ENCODE measurements around the gene ADK. TPM values are rescaled to one million over a fixed set of nuclear protein-coding genes. Genes with fewer than 3 reads are reported as not detected.
"Not testable (repeated sequence)": the region's sequence is repeated elsewhere in the genome, so short reads cannot be mapped to it uniquely, and the experiment has no call there.

Gene ADK
- total RNA-seq, 1 donor from 2014 or later = 13.1 TPM

DNA sequence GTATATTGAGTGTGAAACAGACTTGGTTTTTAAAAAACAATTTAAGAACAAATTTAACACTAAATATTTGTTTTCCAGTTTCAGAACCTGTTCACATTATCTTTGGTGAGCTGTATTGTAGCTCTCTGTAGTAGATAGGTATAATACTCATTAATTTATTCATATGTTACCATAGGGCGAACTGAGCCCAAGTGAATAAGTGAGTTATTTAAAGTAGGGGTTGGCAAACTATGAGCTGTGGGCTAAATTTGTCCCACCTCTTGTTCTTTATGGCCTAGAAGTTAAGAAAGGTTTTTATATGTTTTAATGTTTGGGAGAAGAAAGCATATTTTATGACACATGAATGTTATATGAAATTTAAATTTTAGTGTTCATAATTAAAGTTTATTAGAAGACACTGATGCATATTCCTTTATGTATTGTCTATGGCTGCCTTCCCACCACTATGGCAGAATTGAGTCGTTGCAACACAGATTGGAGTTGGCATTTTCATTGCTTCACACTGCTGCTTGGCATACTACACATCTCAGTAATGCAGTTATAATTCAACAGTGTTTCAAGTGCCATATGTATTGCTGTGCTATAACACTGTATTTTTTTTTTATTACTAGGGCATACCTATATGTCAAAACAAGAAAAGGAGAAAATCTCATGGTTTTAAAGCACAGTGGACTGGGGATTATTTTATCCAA is 146.5 kb downstream of the ADK start:
- Mint-ChIP-seq H3K4me1 (ENCODE audit: unreplicated experiment) (no peaks in the 10 kb centered on the region), H3K36me3 (ENCODE audit: low read depth, unreplicated experiment) (no peaks in the 10 kb centered on the region)
- TF ChIP-seq, protein P1, sequence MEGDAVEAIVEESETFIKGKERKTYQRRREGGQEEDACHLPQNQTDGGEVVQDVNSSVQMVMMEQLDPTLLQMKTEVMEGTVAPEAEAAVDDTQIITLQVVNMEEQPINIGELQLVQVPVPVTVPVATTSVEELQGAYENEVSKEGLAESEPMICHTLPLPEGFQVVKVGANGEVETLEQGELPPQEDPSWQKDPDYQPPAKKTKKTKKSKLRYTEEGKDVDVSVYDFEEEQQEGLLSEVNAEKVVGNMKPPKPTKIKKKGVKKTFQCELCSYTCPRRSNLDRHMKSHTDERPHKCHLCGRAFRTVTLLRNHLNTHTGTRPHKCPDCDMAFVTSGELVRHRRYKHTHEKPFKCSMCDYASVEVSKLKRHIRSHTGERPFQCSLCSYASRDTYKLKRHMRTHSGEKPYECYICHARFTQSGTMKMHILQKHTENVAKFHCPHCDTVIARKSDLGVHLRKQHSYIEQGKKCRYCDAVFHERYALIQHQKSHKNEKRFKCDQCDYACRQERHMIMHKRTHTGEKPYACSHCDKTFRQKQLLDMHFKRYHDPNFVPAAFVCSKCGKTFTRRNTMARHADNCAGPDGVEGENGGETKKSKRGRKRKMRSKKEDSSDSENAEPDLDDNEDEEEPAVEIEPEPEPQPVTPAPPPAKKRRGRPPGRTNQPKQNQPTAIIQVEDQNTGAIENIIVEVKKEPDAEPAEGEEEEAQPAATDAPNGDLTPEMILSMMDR (IDR thresholded peaks at IDR 0.05; ENCODE audit: unreplicated experiment) = no peak

DNA sequence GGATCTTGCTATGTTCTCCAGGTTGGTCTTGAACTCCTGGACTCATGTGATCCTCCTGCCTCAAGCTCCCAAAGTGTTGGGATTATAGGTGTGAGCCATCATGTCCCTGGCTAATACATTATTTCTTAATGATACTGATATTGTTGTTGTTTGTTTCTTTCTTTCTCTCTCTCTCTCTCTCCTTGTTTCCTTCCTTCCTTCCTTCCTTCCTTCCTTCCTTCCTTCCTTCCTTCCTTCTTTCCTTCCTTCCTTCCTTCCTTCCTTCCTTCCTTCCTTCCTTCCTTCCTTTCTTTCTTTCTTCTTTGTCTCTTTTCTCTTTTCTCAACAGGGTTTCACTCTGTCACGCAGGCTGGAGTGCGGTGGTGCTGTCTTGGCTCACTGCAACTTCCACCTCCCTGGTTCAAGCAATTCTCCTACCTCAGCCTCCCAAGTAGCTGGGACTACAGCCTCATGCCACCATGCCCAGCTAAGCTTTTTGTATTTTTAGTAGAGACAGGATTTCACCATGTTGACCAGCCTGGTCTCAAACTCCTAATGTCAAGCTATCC is 149.1 kb downstream of the ADK start:
- H3K27ac Mint-ChIP-seq (ENCODE audit: unreplicated experiment); H3K36me3 Mint-ChIP-seq (ENCODE audit: low read depth, unreplicated experiment); DNase-seq (ENCODE audit: low spot score); H3K4me3 Mint-ChIP-seq (ENCODE audit: unreplicated experiment); H3K27me3 Mint-ChIP-seq (ENCODE audit: unreplicated experiment); H3K4me1 Mint-ChIP-seq (ENCODE audit: unreplicated experiment); H3K9me3 Mint-ChIP-seq (ENCODE audit: unreplicated experiment): not testable (repeated sequence)

More for the DNA sequence above, 146.5 kb downstream of the ADK start:
- peaks cover 2% of the 10 kb centered on the region for H3K27me3 Mint-ChIP-seq (ENCODE audit: unreplicated experiment)
- H3K27ac Mint-ChIP-seq (ENCODE audit: unreplicated experiment) = no peak overlapping the region
- DNase-seq (ENCODE audit: low spot score) = no peak
- H3K9me3 Mint-ChIP-seq (ENCODE audit: unreplicated experiment) = no peaks in the 10 kb centered on the region
- H3K4me3 Mint-ChIP-seq (ENCODE audit: unreplicated experiment) = no peak overlapping the region

DNA sequence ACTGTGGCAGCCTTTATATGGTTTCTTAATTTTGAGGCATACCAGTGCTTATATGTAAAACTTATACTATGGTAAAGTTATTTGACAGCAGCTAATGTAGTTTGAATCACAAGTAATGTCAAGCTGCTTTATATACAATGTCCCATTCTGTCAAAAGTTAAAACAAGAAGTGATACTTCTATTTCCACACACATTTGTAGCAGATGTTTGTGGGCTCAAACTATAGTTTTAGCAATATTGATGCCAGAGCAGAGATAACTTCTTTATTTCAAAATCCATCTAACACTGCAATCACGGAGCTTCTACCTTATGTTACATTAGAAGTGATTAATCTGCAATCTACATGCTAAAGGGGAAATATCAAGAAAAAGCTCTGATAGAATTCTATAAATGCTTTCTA is 149.6 kb downstream of the ADK start:
- no peak for DNase-seq (ENCODE audit: low spot score)
- TF ChIP-seq, protein P1 (IDR thresholded peaks at IDR 0.05; ENCODE audit: unreplicated experiment) = no peak
- H3K4me3 Mint-ChIP-seq (ENCODE audit: unreplicated experiment) = no peak overlapping the region
- H3K36me3 Mint-ChIP-seq (ENCODE audit: low read depth, unreplicated experiment) = no peaks in the 10 kb centered on the region
- H3K4me1 Mint-ChIP-seq (ENCODE audit: unreplicated experiment) = no peaks in the 10 kb centered on the region
- peaks cover 2% of the 10 kb centered on the region for H3K27me3 Mint-ChIP-seq (ENCODE audit: unreplicated experiment)
- no peak overlapping the region for H3K27ac Mint-ChIP-seq (ENCODE audit: unreplicated experiment)
- no peaks in the 10 kb centered on the region for H3K9me3 Mint-ChIP-seq (ENCODE audit: unreplicated experiment)

DNA sequence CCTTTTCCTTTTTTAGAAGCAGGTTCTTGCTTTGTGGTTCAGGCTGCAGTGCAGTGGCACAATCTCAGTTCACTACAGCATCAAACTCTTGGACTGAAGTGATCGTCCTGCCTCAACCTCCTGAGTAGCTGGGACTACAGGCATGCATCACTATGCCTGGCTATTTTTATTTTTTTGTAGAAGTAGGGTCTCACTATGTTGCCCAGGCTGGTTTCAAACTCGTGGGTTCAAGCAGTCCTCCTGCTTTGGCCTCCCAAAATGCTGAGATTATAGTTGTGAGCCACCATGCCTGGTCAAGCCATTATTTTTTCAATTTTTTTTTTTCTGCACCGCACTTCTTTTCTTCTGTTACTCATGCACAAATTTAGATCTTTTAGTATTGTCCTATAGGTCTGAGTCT is 154.7 kb downstream of the ADK start:
- Mint-ChIP-seq H3K36me3 (ENCODE audit: low read depth, unreplicated experiment) (no peaks in the 10 kb centered on the region), H3K9me3 (ENCODE audit: unreplicated experiment) (no peaks in the 10 kb centered on the region), H3K4me1 (ENCODE audit: unreplicated experiment) (no peaks in the 10 kb centered on the region), H3K27me3 (ENCODE audit: unreplicated experiment) (no peaks in the 10 kb centered on the region), H3K27ac (ENCODE audit: unreplicated experiment) (no peak overlapping the region), H3K4me3 (ENCODE audit: unreplicated experiment) (no peak overlapping the region)
- DNase-seq (ENCODE audit: low spot score) = no peak
- TF ChIP-seq, protein P1 (IDR thresholded peaks at IDR 0.05; ENCODE audit: unreplicated experiment) = no peak

DNA sequence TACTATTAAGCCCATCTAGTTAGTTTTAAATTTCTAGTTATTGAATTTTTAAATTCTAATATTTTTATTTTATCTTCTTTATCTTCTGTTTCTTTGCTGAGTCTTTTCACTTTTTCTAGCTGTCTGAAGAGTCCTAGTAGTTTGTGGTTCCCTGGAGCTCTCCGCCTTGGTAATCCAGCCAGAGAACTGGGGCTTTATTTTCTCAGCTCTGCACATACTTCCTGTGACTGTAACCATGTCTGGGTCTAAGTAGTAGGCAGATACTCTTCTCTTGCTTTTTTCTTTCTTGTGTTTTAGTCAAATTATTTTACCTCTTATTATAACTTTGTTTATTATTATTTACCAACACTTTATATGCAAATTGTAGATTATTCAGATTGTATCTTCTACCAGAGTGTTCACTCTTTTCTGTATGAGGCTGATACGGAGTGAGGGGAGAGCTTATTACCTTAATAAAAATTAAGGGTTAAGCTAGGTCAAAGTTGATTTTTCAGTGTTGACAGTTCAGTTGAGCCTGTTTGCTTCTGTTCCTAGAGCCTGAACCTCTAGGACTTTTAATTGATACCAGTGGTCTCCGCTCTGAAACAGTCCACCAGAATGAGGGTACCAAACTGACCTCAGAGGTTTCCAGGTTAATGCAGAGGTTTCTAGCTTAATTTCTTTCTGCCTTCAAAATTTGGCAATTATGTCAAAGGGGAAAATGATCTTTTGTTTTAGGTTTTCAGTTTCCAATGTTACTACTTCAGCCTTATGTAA is 155.4 kb downstream of the ADK start:
- Mint-ChIP-seq H3K27me3 (ENCODE audit: unreplicated experiment) (no peaks in the 10 kb centered on the region), H3K4me3 (ENCODE audit: unreplicated experiment) (no peak overlapping the region), H3K27ac (ENCODE audit: unreplicated experiment) (no peak overlapping the region), H3K4me1 (ENCODE audit: unreplicated experiment) (no peaks in the 10 kb centered on the region), H3K9me3 (ENCODE audit: unreplicated experiment) (no peaks in the 10 kb centered on the region), H3K36me3 (ENCODE audit: low read depth, unreplicated experiment) (no peaks in the 10 kb centered on the region)
- TF ChIP-seq, protein P1 (IDR thresholded peaks at IDR 0.05; ENCODE audit: unreplicated experiment) = no peak
- no peak for DNase-seq (ENCODE audit: low spot score)

All from endothelial cell (in vitro differentiated cells).